Loucy (cell line): ENCODE data around the gene KRTAP5-9.

Experiments used
- EZH2phosphoT487 ChIP-seq: fragments of 200-600 bp; IDR thresholded peaks from 2 replicates; pipeline ENCODE4 v1.6.1; 2018; ENCODE audit warnings: antibody characterized with exemption, mild to moderate bottlenecking, moderate library complexity, borderline replicate concordance
- TF ChIP-seq, protein P1 (sequence below): fragments of 200-600 bp; sonication (generic); conservative IDR thresholded peaks from 2 replicates; pipeline ENCODE4 v1.5.1; 2014; ENCODE audit warnings: mild to moderate bottlenecking, antibody characterized with exemption, low read length

DNA sequence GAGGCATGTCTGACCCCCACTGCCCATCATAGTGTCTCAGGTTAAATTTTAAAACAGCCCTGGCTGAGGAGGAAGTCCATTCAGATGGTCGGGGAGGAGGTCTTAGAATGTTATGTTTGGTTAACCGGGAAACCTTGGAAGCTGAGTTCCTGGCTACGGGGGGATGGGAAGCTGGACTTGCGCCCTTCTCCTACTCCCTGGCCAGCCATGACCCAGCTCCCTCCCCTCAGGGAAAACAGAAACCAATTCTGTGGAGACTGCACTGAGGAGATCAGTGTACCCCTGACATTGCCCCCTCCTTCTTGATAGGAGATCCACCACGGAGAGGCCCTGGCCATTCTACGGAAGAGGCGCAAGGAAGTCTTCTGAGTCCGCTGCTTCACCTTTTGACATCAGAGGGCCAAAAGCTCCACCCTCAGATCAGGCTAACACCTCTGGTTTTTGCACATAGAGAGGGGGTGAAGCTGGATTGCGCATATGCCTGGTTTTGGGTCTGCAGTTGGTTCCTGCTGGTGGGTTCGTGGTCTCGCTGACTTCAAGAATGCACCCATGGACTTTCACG, 2.7 kb upstream of the KRTAP5-9 start:
- TF ChIP-seq, protein P1, sequence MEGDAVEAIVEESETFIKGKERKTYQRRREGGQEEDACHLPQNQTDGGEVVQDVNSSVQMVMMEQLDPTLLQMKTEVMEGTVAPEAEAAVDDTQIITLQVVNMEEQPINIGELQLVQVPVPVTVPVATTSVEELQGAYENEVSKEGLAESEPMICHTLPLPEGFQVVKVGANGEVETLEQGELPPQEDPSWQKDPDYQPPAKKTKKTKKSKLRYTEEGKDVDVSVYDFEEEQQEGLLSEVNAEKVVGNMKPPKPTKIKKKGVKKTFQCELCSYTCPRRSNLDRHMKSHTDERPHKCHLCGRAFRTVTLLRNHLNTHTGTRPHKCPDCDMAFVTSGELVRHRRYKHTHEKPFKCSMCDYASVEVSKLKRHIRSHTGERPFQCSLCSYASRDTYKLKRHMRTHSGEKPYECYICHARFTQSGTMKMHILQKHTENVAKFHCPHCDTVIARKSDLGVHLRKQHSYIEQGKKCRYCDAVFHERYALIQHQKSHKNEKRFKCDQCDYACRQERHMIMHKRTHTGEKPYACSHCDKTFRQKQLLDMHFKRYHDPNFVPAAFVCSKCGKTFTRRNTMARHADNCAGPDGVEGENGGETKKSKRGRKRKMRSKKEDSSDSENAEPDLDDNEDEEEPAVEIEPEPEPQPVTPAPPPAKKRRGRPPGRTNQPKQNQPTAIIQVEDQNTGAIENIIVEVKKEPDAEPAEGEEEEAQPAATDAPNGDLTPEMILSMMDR, result no peak
- no peak for TF ChIP-seq EZH2phosphoT487
